ENCODE measurements around the gene DCD. TPM values are rescaled to one million over a fixed set of nuclear protein-coding genes. Genes with fewer than 3 reads are reported as not detected.
A peak's percentile ranks its signal among the peaks of the same experiment; 100 is the strongest.
"Not testable (repeated sequence)": the region's sequence is repeated elsewhere in the genome, so short reads cannot be mapped to it uniquely, and the experiment has no call there.

DCD gene
- total RNA-seq, 2 donors from 2014 or later, result not detected

- Mint-ChIP-seq H3K9me3 (no peaks in the 10 kb centered on the region), H3K4me1 (no peaks in the 10 kb centered on the region), H3K36me3 (ENCODE audit: low read depth) (no peaks in the 10 kb centered on the region), H3K27me3 (peaks cover 14% of the 10 kb centered on the region), H3K4me3 (no peak overlapping the region), H3K27ac (no peak overlapping the region)
- no peak for ATAC-seq (replicated peaks)
Measured at GRCh38 chr12:54663603-54664002, 15.4 kb upstream of the DCD start.

GRCh38 chr12:54662026-54662425, 13.9 kb upstream of the DCD start:
- Mint-ChIP-seq H3K9me3 (no peaks in the 10 kb centered on the region), H3K36me3 (ENCODE audit: low read depth) (no peaks in the 10 kb centered on the region), H3K4me1 (no peaks in the 10 kb centered on the region), H3K4me3 (no peak overlapping the region), H3K27ac (no peak overlapping the region), H3K27me3 (peaks cover 17% of the 10 kb centered on the region)
- ATAC-seq (replicated peaks), result no peak

GRCh38 chr12:54661048-54661447, 12.9 kb upstream of the DCD start:
- H3K36me3 Mint-ChIP-seq (ENCODE audit: low read depth), result no peaks in the 10 kb centered on the region
- no peak overlapping the region for H3K4me3 Mint-ChIP-seq
- H3K27ac Mint-ChIP-seq, result no peak overlapping the region
- H3K9me3 Mint-ChIP-seq, result no peaks in the 10 kb centered on the region
- no peak for ATAC-seq (replicated peaks)
- no peaks in the 10 kb centered on the region for H3K4me1 Mint-ChIP-seq
- H3K27me3 Mint-ChIP-seq, result peaks cover 13% of the 10 kb centered on the region

GRCh38 chr12:54660320-54660962, 12.3 kb upstream of the DCD start:
- Mint-ChIP-seq H3K4me3 (no peak overlapping the region), H3K9me3 (no peaks in the 10 kb centered on the region), H3K4me1 (no peaks in the 10 kb centered on the region), H3K27me3 (peaks cover 10% of the 10 kb centered on the region), H3K36me3 (ENCODE audit: low read depth) (no peaks in the 10 kb centered on the region), H3K27ac (no peak overlapping the region)
- ATAC-seq (replicated peaks), result no peak

- Mint-ChIP-seq H3K9me3 (no peaks in the 10 kb centered on the region), H3K36me3 (ENCODE audit: low read depth) (no peaks in the 10 kb centered on the region), H3K4me3 (no peak overlapping the region), H3K4me1 (no peaks in the 10 kb centered on the region), H3K27ac (no peak overlapping the region), H3K27me3 (peaks cover 14% of the 10 kb centered on the region)
- peak; percentile 47 for ATAC-seq (replicated peaks)
Measured at GRCh38 chr12:54658306-54659264, 10.4 kb upstream of the DCD start.

- Mint-ChIP-seq H3K4me3 (no peak overlapping the region), H3K27me3 (peaks cover 21% of the 10 kb centered on the region), H3K36me3 (ENCODE audit: low read depth) (no peaks in the 10 kb centered on the region), H3K9me3 (no peaks in the 10 kb centered on the region), H3K4me1 (no peaks in the 10 kb centered on the region), H3K27ac (no peak overlapping the region)
- no peak for ATAC-seq (replicated peaks)
Measured at GRCh38 chr12:54657105-54657607, 9.0 kb upstream of the DCD start.

GRCh38 chr12:54654926-54655325, 6.8 kb upstream of the DCD start:
- Mint-ChIP-seq H3K27ac (no peak overlapping the region), H3K36me3 (ENCODE audit: low read depth) (no peaks in the 10 kb centered on the region), H3K27me3 (peaks cover 21% of the 10 kb centered on the region), H3K9me3 (no peaks in the 10 kb centered on the region), H3K4me1 (no peaks in the 10 kb centered on the region), H3K4me3 (no peak overlapping the region)
- ATAC-seq (replicated peaks), result no peak

- peaks cover 18% of the 10 kb centered on the region for H3K27me3 Mint-ChIP-seq
- H3K4me3 Mint-ChIP-seq, result no peak overlapping the region
- no peaks in the 10 kb centered on the region for H3K36me3 Mint-ChIP-seq (ENCODE audit: low read depth)
- no peak overlapping the region for H3K27ac Mint-ChIP-seq
- H3K9me3 Mint-ChIP-seq, result no peaks in the 10 kb centered on the region
- no peak for ATAC-seq (replicated peaks)
- no peaks in the 10 kb centered on the region for H3K4me1 Mint-ChIP-seq
Measured at GRCh38 chr12:54653025-54653424, 4.9 kb upstream of the DCD start.

- no peak for ATAC-seq (replicated peaks)
- Mint-ChIP-seq H3K4me1 (no peaks in the 10 kb centered on the region), H3K36me3 (ENCODE audit: low read depth) (no peaks in the 10 kb centered on the region), H3K27ac (no peak overlapping the region), H3K27me3 (peaks cover 36% of the 10 kb centered on the region), H3K4me3 (no peak overlapping the region), H3K9me3 (no peaks in the 10 kb centered on the region)
Measured at GRCh38 chr12:54650889-54651288, 2.7 kb upstream of the DCD start.

GRCh38 chr12:54650409-54650808, 2.2 kb upstream of the DCD start:
- H3K27ac Mint-ChIP-seq, result no peak overlapping the region
- peaks cover 38% of the 10 kb centered on the region for H3K27me3 Mint-ChIP-seq
- ATAC-seq (replicated peaks), result peak; percentile 45
- H3K9me3 Mint-ChIP-seq, result no peaks in the 10 kb centered on the region
- H3K4me3 Mint-ChIP-seq, result no peak overlapping the region
- H3K4me1 Mint-ChIP-seq, result no peaks in the 10 kb centered on the region
- H3K36me3 Mint-ChIP-seq (ENCODE audit: low read depth), result no peaks in the 10 kb centered on the region

GRCh38 chr12:54649825-54650224, 1.7 kb upstream of the DCD start:
- Mint-ChIP-seq H3K9me3 (no peaks in the 10 kb centered on the region), H3K36me3 (ENCODE audit: low read depth) (no peaks in the 10 kb centered on the region), H3K4me1 (no peaks in the 10 kb centered on the region), H3K4me3 (no peak overlapping the region), H3K27ac (no peak overlapping the region), H3K27me3 (peaks cover 42% of the 10 kb centered on the region)
- ATAC-seq (replicated peaks), result no peak

GRCh38 chr12:54641554-54641953, 6.6 kb downstream of the DCD start:
- H3K27ac Mint-ChIP-seq, result no peak overlapping the region
- H3K9me3 Mint-ChIP-seq, result no peaks in the 10 kb centered on the region
- no peak overlapping the region for H3K4me3 Mint-ChIP-seq
- no peak for ATAC-seq (replicated peaks)
- H3K4me1 Mint-ChIP-seq, result no peaks in the 10 kb centered on the region
- peaks cover 32% of the 10 kb centered on the region for H3K27me3 Mint-ChIP-seq
- no peaks in the 10 kb centered on the region for H3K36me3 Mint-ChIP-seq (ENCODE audit: low read depth)

- no peak for ATAC-seq (replicated peaks)
Measured at GRCh38 chr12:54641089-54641488, 7.1 kb downstream of the DCD start.

GRCh38 chr12:54639112-54639511, 9.1 kb downstream of the DCD start:
- H3K9me3 Mint-ChIP-seq; ATAC-seq (replicated peaks); H3K27ac Mint-ChIP-seq; H3K4me1 Mint-ChIP-seq; H3K4me3 Mint-ChIP-seq; H3K36me3 Mint-ChIP-seq (ENCODE audit: low read depth): not testable (repeated sequence)
- H3K27me3 Mint-ChIP-seq, result peaks cover 20% of the 10 kb centered on the region

More at GRCh38 chr12:54641089-54641488, 7.1 kb downstream of the DCD start:
- Mint-ChIP-seq H3K27ac (no peak overlapping the region), H3K4me3 (no peak overlapping the region), H3K9me3 (no peaks in the 10 kb centered on the region), H3K27me3 (peaks cover 27% of the 10 kb centered on the region), H3K36me3 (ENCODE audit: low read depth) (no peaks in the 10 kb centered on the region), H3K4me1 (no peaks in the 10 kb centered on the region)

GRCh38 chr12:54634795-54635194, 13.4 kb downstream of the DCD start, which contains the start of gene LACRT:
LACRT (minus strand) TSS chr12:54634895; CDS start chr12:54634841, 54 bp downstream.
- H3K9me3 Mint-ChIP-seq, result no peaks in the 10 kb centered on the region

More at GRCh38 chr12:54634795-54635194, 13.4 kb downstream of the DCD start, which contains the start of gene LACRT:
- Mint-ChIP-seq H3K4me3 (no peak within 1 kb of the TSS), H3K36me3 (ENCODE audit: low read depth) (no peaks in the 10 kb centered on the region), H3K4me1 (no peaks in the 10 kb centered on the region), H3K27me3 (peaks cover 35% of the 10 kb centered on the region), H3K27ac (no peak within 1 kb of the TSS)
- no peak for ATAC-seq (replicated peaks)

All from activated T-helper 17 cell treated with anti-CD3 and anti-CD28 coated beads, Interleukin-2, amount 50 U/mL, for 72 hours (primary cell).